Measurements from ENCODE around the gene TOMM70.

- TF ChIP-seq CTCF (IDR thresholded peaks at IDR 0.05; ENCODE audit: poor library complexity, severe bottlenecking), result no peak
- TF ChIP-seq POLR2AphosphoS5 (IDR thresholded peaks at IDR 0.05), result no peak
- TF ChIP-seq TAF1 (IDR thresholded peaks at IDR 0.05; ENCODE audit: low read depth), result no peak
- TF ChIP-seq EZH2 (IDR thresholded peaks at IDR 0.05; ENCODE audit: borderline replicate concordance, insufficient read depth, low read length, poor library complexity, severe bottlenecking), result no peak
- TF ChIP-seq EP300 (conservative IDR thresholded peaks at IDR 0.05; ENCODE audit: poor library complexity, severe bottlenecking), result no peak
- TF ChIP-seq RAD21 (conservative IDR thresholded peaks at IDR 0.05), result no peak
- no peak for TF ChIP-seq REST (IDR thresholded peaks at IDR 0.05; ENCODE audit: borderline replicate concordance)
These were observed 60.4 kb downstream of the TOMM70 start for GRCh38 chr3:100340527-100340926.
